ENCODE data around the gene ZNF689.

Gene ZNF689

DNA sequence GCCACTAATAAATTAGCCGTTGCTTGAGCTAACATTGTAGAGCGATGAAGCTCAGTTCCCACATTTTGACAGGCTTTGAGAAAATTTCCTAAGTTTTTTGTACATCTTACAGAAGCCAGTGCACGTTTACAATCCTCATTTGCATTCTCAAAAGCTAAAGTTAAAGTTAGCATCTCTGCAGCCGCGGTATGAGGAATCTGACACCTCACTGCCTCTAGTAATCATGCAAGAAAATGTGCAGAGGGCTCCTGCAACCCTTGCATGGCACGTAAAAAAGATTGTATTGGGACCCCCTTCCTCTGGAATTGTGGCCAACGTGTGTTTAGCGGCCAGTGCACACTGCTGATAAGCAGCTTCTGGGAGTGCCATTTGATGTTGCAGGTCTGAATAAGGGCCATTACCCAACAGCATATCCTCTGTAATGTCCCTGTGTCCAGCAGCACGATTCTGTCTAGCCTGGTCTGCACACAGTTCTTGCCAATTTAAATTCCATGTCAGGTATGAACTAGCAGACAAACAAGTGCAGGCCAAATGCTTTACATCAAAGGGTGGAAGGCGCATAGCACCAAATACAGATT lies 12.4 kb upstream of the ZNF689 start:
- TF ChIP-seq, protein P1, sequence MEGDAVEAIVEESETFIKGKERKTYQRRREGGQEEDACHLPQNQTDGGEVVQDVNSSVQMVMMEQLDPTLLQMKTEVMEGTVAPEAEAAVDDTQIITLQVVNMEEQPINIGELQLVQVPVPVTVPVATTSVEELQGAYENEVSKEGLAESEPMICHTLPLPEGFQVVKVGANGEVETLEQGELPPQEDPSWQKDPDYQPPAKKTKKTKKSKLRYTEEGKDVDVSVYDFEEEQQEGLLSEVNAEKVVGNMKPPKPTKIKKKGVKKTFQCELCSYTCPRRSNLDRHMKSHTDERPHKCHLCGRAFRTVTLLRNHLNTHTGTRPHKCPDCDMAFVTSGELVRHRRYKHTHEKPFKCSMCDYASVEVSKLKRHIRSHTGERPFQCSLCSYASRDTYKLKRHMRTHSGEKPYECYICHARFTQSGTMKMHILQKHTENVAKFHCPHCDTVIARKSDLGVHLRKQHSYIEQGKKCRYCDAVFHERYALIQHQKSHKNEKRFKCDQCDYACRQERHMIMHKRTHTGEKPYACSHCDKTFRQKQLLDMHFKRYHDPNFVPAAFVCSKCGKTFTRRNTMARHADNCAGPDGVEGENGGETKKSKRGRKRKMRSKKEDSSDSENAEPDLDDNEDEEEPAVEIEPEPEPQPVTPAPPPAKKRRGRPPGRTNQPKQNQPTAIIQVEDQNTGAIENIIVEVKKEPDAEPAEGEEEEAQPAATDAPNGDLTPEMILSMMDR (IDR thresholded peaks at IDR 0.05; ENCODE audit: extremely low read depth, insufficient read depth, missing control alignments) = no peak
- in situ Hi-C loops (cut with MboI; ENCODE audit: low pct_unique_long_range_greater_than_20kb, low sequenced_read_pairs, unreplicated experiment) = loop anchor here (25.0 kb wide), 1 partner anchor 510 kb away; the partner anchor contains the start of genes GDPD3 and MAPK3
- DNase-seq (ENCODE audit: low spot score) = no peak

DNA sequence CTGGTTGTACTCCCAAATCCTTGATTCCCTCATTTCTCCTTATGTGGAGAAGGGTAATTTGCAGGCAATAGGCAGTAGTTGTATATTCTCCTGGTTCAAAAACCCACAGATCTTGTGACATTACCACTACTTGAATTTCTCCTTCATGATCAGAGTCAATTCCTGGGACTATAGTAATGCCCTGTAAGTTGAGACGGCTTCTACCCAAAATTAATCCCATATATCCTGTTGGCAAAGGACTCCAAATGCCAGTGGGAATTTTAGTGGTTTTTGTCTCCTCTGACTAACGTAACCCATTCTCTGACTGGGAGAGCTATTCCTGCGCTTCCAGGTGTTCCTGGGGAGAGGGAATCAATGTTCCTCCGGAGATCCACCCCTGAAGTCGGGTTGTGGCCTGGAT lies 11.6 kb upstream of the ZNF689 start:
- TF ChIP-seq, protein P1 (IDR thresholded peaks at IDR 0.05; ENCODE audit: extremely low read depth, insufficient read depth, missing control alignments) = no peak
- no peak for DNase-seq (ENCODE audit: low spot score)
- in situ Hi-C loops (cut with MboI; ENCODE audit: low pct_unique_long_range_greater_than_20kb, low sequenced_read_pairs, unreplicated experiment) = loop anchor here (25.0 kb wide), 1 partner anchor 509 kb away; the partner anchor contains the start of genes GDPD3 and MAPK3

DNA sequence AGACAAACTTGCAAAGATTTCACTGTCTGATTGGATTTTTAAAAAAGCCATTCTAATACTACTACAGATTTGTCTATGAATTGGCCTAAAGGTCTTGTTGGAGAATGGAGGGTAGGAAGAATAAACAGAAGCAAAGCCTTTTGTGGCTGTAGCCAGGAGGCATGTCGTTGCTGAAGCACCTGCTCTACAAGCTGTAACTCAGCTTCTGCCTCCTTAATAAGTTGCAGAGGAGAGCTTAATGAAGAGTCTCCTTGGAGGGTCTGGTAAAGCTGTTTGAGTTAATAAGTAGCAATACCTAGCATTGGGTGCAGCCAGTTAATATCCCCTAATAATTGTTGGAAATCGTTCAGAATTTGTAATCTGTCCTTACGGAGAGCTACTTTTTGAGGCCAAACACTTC lies 10.0 kb upstream of the ZNF689 start:
- no peak for DNase-seq (ENCODE audit: low spot score)
- TF ChIP-seq, protein P1 (IDR thresholded peaks at IDR 0.05; ENCODE audit: extremely low read depth, insufficient read depth, missing control alignments) = no peak
- in situ Hi-C loops (cut with MboI; ENCODE audit: low pct_unique_long_range_greater_than_20kb, low sequenced_read_pairs, unreplicated experiment) = loop anchor here (25.0 kb wide), 1 partner anchor 508 kb away; the partner anchor contains the start of genes GDPD3 and MAPK3

DNA sequence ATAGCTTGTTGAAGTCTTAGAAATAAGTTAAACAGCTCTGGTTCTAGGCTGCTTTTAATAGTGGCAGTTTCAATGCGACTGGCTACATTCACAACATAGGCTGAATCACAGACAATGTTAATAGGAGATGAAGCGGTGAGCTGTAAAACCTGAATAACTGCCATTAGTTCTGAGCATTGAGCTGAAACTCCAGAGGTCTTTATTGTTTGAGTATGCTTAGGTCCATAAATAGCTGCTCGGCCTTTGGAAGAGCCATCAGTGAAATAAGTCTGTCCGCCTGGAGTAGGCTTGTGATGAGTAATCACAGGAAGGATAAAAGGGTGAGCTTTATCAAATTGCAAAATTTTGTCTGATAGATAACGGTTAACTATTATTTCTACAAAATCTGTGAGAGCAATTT lies 9.4 kb upstream of the ZNF689 start:
- in situ Hi-C loops (cut with MboI; ENCODE audit: low pct_unique_long_range_greater_than_20kb, low sequenced_read_pairs, unreplicated experiment) = loop anchor here (25.0 kb wide), 1 partner anchor 507 kb away; the partner anchor contains the start of genes GDPD3 and MAPK3
- no peak for DNase-seq (ENCODE audit: low spot score)
- TF ChIP-seq, protein P1 (IDR thresholded peaks at IDR 0.05; ENCODE audit: extremely low read depth, insufficient read depth, missing control alignments) = no peak

DNA sequence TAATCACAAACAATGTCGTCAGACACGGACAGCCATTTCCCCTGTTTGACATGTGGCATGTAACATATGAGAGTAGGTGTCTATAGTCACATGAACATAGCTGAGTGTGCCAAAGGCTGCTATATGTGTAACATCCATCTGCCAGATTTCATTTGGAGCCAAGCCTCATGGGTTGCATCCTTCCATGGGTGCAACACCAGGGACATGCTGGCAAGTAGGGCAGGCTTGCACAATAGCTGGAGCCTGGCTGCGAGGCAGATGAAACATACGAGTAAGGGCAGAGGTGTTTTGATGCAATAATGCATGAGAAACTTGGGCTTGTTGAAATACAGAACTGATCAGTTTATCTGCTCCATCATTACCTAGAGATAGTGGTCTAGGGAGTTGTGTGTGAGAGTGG lies 9.0 kb upstream of the ZNF689 start:
- TF ChIP-seq, protein P1 (IDR thresholded peaks at IDR 0.05; ENCODE audit: extremely low read depth, insufficient read depth, missing control alignments) = no peak
- DNase-seq (ENCODE audit: low spot score) = no peak
- in situ Hi-C loops (cut with MboI; ENCODE audit: low pct_unique_long_range_greater_than_20kb, low sequenced_read_pairs, unreplicated experiment) = loop anchor here (25.0 kb wide), 1 partner anchor 507 kb away; the partner anchor contains the start of genes GDPD3 and MAPK3

DNA sequence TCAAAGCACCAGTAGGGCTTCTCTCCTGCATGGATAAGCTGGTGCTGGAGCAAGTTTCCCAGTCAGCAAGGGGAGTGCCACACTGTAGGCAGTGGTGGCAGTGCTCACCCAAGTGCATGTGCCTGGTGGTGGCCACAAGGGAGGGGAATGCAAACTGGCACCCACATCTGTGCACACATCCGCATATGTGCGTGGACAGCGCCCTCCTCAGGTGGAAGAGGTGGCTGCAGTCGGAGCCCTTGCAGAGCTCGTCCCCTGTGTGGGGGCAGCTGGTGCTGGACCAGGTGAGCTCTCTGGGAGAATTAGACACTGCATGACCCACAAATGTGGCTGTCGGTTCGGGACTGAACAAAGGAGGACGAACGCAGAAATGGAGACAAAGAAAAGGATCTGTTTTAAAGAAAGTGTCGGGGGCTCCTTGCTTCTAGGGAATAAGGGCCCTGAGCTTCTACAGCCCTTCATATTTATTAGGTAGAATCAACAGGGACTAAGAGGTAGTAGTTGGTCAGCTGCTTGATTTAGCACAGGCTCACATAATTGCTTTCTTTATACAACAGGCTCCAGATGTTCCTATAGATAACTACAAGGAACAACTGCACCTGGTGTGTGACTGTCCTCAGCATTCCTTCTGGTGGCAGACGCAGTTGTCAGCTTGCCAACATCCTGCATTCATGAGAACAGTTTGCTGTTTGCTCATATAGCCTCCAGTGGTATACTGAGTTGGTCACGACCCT lies 5.3 kb upstream of the ZNF689 start:
- in situ Hi-C loops (cut with MboI; ENCODE audit: low pct_unique_long_range_greater_than_20kb, low sequenced_read_pairs, unreplicated experiment) = loop anchor here (25.0 kb wide), 1 partner anchor 503 kb away; the partner anchor contains the start of genes GDPD3 and MAPK3
- peak; percentile 48 for DNase-seq (ENCODE audit: low spot score)

More for the DNA sequence above, 5.3 kb upstream of the ZNF689 start:
- TF ChIP-seq, protein P1 (IDR thresholded peaks at IDR 0.05; ENCODE audit: extremely low read depth, insufficient read depth, missing control alignments) = peak; percentile 78
